Measurements from ENCODE around the gene RGL3.

- TF ChIP-seq, protein P1, sequence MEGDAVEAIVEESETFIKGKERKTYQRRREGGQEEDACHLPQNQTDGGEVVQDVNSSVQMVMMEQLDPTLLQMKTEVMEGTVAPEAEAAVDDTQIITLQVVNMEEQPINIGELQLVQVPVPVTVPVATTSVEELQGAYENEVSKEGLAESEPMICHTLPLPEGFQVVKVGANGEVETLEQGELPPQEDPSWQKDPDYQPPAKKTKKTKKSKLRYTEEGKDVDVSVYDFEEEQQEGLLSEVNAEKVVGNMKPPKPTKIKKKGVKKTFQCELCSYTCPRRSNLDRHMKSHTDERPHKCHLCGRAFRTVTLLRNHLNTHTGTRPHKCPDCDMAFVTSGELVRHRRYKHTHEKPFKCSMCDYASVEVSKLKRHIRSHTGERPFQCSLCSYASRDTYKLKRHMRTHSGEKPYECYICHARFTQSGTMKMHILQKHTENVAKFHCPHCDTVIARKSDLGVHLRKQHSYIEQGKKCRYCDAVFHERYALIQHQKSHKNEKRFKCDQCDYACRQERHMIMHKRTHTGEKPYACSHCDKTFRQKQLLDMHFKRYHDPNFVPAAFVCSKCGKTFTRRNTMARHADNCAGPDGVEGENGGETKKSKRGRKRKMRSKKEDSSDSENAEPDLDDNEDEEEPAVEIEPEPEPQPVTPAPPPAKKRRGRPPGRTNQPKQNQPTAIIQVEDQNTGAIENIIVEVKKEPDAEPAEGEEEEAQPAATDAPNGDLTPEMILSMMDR (conservative IDR thresholded peaks at IDR 0.05), result no peak
- no peak for TF ChIP-seq EZH2 (IDR thresholded peaks at IDR 0.05; ENCODE audit: low read depth)
Observed at GRCh38 chr19:11387162-11388034, 31.7 kb downstream of the RGL3 start.

Data from PC-9 (cell line).